NCI-H187 treated with DMSO at 0.1 percent for 48 hours (cell line): ENCODE measurements around the gene AGK.

Experiments used
- DNase-seq: peaks from one replicate; lab custom pipeline; 2025; lab: John Stamatoyannopoulos, UW

Gene AGK

DNA sequence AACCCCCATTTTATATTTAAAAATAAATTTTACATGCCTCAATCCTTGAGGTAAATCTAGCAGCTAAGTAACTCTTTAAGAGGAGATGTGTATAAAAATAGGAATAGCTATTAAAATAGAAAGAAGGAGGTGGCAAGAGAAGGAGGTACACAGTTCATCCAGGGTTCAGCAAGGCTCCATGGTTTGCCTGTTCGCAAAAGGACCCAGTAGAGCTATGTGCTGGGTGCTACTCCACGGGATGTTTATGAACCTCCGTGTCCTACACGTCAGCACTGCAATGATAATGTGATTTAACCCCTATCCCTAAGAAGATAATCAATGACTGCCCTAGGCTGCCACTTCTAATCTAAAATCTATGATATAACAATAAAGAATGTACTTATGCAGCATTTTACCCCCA is 151.7 kb downstream of the AGK start:
- DNase-seq, result no peak

DNA sequence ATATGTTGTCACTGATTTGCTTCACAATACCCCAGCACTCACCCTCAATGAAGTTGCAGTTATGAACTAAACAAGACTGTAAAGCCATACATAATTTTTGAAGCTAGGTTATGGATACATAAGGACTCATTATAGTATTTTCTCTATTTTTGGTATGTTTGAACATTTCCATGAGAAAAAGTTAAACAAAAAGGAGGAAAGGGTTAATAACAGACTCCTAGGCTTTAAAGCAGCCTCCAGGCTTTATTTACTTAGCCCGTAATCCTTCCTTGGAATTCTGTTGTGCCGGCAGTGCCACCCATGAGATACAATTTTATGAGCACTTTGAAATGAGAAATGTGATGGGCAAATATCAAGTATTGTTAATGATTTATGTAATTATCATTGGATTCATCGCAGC is 152.9 kb downstream of the AGK start:
- no peak for DNase-seq

DNA sequence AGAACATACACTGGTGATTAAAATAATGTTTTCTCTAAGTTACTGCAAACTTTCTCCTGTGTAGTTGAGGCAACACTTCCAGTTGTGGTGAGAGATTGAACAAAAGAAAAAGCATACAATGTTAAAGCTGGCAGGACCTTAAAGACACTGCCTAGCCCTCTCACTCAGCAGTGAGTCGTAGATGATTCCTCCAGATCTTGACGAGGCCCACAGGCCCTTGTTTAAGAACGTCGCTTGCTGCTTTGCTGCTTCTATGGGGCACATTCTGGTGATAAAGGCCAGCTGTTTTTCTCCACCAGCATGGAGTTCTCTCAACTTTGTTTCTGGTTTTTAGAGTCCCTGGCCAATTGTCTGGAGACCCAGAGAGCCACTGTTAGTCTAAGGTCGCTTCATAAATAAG is 153.5 kb downstream of the AGK start:
- DNase-seq, result no peak
